ENCODE measurements around the gene CNR2. TPM values are rescaled to one million over a fixed set of nuclear protein-coding genes. Genes with fewer than 3 reads are reported as not detected.

Gene CNR2
- total RNA-seq, 2 donors from 2014 or later: not detected

GRCh38 chr1:23924601-23925000 lies 11.4 kb upstream of the CNR2 start:
- ATAC-seq (no peak), DNase-seq (no peak)
- Histone ChIP-seq H3K27me3 (no peaks in the 10 kb centered on the region), H3K9me3 (no peaks in the 10 kb centered on the region), H3K27ac (no peak overlapping the region), H3K4me1 (peaks cover 15% of the 10 kb centered on the region), H3K4me3 (no peak overlapping the region), H3K36me3 (replicated peaks in 1 of 2; ENCODE audit: insufficient read depth in 1 of 2, low read depth in 2 of 2) (no peaks in the 10 kb centered on the region)
- no peak for TF ChIP-seq POLR2A (IDR thresholded peaks at IDR 0.05)
- TF ChIP-seq, protein P1, sequence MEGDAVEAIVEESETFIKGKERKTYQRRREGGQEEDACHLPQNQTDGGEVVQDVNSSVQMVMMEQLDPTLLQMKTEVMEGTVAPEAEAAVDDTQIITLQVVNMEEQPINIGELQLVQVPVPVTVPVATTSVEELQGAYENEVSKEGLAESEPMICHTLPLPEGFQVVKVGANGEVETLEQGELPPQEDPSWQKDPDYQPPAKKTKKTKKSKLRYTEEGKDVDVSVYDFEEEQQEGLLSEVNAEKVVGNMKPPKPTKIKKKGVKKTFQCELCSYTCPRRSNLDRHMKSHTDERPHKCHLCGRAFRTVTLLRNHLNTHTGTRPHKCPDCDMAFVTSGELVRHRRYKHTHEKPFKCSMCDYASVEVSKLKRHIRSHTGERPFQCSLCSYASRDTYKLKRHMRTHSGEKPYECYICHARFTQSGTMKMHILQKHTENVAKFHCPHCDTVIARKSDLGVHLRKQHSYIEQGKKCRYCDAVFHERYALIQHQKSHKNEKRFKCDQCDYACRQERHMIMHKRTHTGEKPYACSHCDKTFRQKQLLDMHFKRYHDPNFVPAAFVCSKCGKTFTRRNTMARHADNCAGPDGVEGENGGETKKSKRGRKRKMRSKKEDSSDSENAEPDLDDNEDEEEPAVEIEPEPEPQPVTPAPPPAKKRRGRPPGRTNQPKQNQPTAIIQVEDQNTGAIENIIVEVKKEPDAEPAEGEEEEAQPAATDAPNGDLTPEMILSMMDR (IDR thresholded peaks at IDR 0.05): no peak
- 84 to 89% methylated on average over 11 of the region's 11 CpGs for WGBS, 2 donors
- intact Hi-C loops (cut with DNase I): no loop called here

GRCh38 chr1:23923592-23924499 lies 10.7 kb upstream of the CNR2 start:
- TF ChIP-seq POLR2A (IDR thresholded peaks at IDR 0.05): no peak
- TF ChIP-seq, protein P1 (IDR thresholded peaks at IDR 0.05): no peak
- Histone ChIP-seq H3K4me1 (peaks cover 17% of the 10 kb centered on the region), H3K36me3 (replicated peaks in 1 of 2; ENCODE audit: insufficient read depth in 1 of 2, low read depth in 2 of 2) (no peaks in the 10 kb centered on the region), H3K4me3 (no peak overlapping the region), H3K27me3 (no peaks in the 10 kb centered on the region), H3K27ac (no peak overlapping the region), H3K9me3 (no peaks in the 10 kb centered on the region)
- ATAC-seq: no peak
- DNase-seq: peak in 2 of 4 donors; percentile 33 to 38
- 24 to 33% methylated on average over 8 of the region's 8 CpGs for WGBS, 2 donors
- intact Hi-C loops (cut with DNase I): no loop called here

GRCh38 chr1:23922321-23922943 lies 9.3 kb upstream of the CNR2 start:
- TF ChIP-seq, protein P1 (IDR thresholded peaks at IDR 0.05): no peak
- no peak for TF ChIP-seq POLR2A (IDR thresholded peaks at IDR 0.05)
- Histone ChIP-seq H3K27ac (no peak overlapping the region), H3K4me3 (no peak overlapping the region), H3K27me3 (no peaks in the 10 kb centered on the region), H3K9me3 (no peaks in the 10 kb centered on the region), H3K36me3 (replicated peaks in 1 of 2; ENCODE audit: insufficient read depth in 1 of 2, low read depth in 2 of 2) (no peaks in the 10 kb centered on the region), H3K4me1 (peaks cover 17% of the 10 kb centered on the region)
- intact Hi-C loops (cut with DNase I): no loop called here
- no peak for DNase-seq
- no peak for ATAC-seq
- 83 to 85% methylated on average over 8 of the region's 8 CpGs for WGBS, 2 donors

DNA sequence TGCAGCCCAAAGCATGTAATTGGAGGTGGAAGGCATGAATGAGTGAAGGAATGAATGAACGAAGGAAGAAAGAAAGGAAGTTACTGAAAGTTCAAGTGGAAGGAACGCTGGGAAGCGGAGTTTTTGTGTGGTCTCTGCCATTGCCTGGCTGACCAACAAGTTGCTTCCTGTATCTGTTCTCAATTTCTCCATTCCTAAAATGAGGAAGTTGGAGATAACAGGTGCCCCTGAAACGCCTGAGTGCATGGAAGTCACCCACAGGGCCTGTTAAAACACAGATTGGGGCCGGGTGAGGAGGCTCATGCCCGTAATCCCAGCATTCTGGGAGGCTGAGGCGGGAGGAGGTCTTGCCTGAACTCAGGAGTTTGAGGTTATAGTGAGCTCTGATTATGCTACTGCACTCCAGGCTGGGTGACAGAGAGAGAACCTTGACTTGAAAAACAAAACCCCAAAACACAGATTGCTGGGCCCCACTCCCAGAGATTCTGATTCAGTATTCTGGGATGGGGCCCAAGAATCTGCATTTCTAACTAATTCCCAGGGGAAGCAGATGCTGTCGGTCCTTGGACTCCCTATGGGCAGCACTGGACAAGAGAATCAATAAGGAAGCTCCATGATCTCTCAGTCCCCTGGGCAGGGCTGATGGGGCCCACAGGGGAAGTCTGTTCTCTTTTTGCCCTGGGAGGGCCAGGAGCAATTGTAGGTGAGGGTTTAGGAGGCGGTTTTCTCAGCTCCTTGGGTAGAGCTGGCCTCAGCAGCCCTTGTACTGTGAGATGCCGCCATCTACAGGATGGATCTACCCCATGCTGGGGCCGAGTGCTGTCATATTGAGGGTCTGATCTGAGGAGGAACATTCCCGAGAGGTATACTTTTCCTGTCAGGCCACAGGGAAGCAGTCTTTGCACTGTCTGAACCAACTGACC lies 3.3 kb upstream of the CNR2 start:
- no peak overlapping the region for H3K27ac ChIP-seq
- intact Hi-C loops (cut with DNase I): no loop called here
- H3K36me3 ChIP-seq (replicated peaks in 1 of 2; ENCODE audit: insufficient read depth in 1 of 2, low read depth in 2 of 2): no peaks in the 10 kb centered on the region
- WGBS, 2 donors: 43 to 48% methylated on average over 9 to 12 of the region's 12 CpGs
- DNase-seq: peak; percentile 55 to 75 (median 69)
- no peak overlapping the region for H3K4me3 ChIP-seq
- peak; percentile 66 for ATAC-seq
- H3K9me3 ChIP-seq: no peaks in the 10 kb centered on the region
- H3K4me1 ChIP-seq: peaks cover 17% of the 10 kb centered on the region
- H3K27me3 ChIP-seq: no peaks in the 10 kb centered on the region
- no peak for TF ChIP-seq POLR2A (IDR thresholded peaks at IDR 0.05)
- TF ChIP-seq, protein P1 (IDR thresholded peaks at IDR 0.05): peak in 5 of 7 experiments; percentile 32 to 74 (median 59)

Data from body of pancreas (tissue), 4 donors.